Activated T-cell treated with anti-CD3 and anti-CD28 coated beads for 24 hours (primary cell): ENCODE data around the gene QKI.
A peak's percentile ranks its signal among the peaks of the same experiment; 100 is the strongest.

Experiments
- DNase-seq: peaks from one replicate; pipeline ENCODE4 v3.0.0-alpha.2; 2020; ENCODE audit warnings: low read depth

Gene QKI

GRCh38 chr6:163533443-163533842, 118.9 kb downstream of the QKI start:
- no peak for DNase-seq

GRCh38 chr6:163536770-163537169, 122.3 kb downstream of the QKI start:
- DNase-seq = no peak

GRCh38 chr6:163538331-163538730, 123.8 kb downstream of the QKI start:
- no peak for DNase-seq

- DNase-seq = no peak
Measured at GRCh38 chr6:163539101-163539762, 124.7 kb downstream of the QKI start.

GRCh38 chr6:163543321-163543720, 128.8 kb downstream of the QKI start:
- no peak for DNase-seq

GRCh38 chr6:163545370-163545769, 130.9 kb downstream of the QKI start:
- no peak for DNase-seq

- no peak for DNase-seq
Measured at GRCh38 chr6:163547287-163547686, 132.8 kb downstream of the QKI start.

GRCh38 chr6:163548624-163549023, 134.1 kb downstream of the QKI start:
- DNase-seq = no peak

DNA sequence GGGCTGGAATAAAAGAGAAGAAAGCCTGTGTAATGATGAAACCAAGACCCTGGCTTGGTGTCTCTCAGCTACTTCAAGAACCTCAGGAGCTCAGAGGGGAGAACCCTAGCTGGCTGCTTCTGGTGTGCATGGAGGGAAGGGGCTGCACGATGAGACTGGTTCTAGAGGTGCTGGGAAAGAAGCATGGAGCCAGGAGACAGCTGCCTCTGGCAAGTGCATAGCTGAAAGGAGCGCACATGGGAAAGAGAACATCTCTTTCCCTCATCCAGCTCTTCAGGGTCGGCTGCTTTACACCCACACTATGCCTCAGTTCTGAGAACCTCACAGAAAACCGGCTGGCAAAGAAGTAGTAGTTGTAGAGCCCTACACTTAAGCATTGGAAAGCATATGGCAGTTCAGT, 139.5 kb downstream of the QKI start:
- DNase-seq = no peak

GRCh38 chr6:163554663-163555062, 140.1 kb downstream of the QKI start:
- peak; percentile 16 for DNase-seq

DNA sequence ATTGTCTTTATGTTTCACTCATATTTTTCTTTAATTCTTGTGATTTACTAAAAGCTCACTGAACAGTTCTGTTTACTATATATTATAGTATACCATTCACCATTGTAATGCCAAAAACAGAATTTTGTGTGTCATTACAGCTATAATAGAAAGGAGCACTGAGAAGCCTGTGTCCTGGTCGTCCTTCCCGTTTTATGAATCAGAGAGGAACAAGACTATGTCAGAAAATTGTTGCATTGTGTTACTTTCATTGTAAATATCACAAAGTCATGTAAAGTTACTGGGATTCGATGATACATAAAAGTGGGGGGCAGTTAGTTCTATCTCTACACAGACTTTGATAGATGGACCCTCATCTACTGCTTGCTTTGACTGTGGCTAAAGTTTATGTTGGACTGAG, 145.1 kb downstream of the QKI start:
- DNase-seq = no peak

DNA sequence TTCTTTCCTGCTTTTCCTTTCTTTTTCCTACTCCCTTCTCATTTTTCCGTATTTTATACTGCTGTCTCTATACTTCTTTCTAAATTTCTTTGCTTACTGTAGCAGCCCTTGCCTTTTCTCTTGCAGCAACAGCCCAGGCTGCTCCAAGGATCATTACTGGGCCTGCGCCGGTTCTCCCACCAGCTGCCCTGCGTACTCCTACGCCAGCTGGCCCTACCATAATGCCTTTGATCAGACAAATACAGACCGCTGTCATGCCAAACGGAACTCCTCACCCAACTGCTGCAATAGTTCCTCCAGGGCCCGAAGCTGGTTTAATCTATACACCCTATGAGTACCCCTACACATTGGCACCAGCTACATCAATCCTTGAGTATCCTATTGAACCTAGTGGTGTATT, 148.8 kb downstream of the QKI start:
- DNase-seq = no peak

- DNase-seq = no peak
Measured at GRCh38 chr6:163564534-163564933, 150.0 kb downstream of the QKI start.

DNA sequence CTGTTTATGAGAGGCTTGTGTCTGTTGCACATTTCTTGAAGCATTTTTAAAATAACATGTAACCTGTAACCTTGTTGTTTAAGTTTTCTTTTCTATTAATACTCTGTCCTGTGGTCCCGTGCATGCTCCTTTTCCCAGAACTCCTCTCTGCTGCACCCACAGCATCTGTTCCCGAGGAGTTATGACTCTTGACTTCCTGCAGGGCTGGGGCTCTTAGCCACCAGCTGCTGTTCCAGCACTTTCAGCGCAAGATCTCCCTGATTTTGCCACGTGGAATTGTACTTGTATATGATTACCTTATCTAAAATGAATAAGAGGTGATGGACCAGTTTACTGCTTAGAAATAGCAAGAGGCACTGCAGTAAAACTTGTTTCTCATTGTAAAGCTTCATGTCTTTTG, 150.6 kb downstream of the QKI start:
- no peak for DNase-seq

- DNase-seq = no peak
Measured at GRCh38 chr6:163566056-163566455, 151.5 kb downstream of the QKI start.

DNA sequence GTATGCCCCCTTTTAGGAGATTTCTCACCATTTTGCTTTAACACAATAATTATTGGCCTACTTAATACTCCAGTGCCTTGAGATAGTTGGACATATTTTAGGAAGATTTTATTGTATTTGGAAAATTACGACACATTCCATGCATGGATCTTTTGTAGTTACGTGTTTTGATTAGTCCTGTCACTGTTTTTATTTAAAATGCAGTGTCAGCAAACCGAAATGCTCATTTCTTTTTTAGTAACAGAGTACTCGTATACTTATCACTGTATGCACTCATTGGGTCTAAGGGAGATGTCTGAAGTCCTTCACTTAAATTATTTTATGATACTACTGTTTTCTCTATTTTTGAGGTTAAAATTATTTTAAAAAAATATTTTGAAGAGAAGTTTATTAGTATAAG, 153.8 kb downstream of the QKI start:
- DNase-seq = no peak

DNA sequence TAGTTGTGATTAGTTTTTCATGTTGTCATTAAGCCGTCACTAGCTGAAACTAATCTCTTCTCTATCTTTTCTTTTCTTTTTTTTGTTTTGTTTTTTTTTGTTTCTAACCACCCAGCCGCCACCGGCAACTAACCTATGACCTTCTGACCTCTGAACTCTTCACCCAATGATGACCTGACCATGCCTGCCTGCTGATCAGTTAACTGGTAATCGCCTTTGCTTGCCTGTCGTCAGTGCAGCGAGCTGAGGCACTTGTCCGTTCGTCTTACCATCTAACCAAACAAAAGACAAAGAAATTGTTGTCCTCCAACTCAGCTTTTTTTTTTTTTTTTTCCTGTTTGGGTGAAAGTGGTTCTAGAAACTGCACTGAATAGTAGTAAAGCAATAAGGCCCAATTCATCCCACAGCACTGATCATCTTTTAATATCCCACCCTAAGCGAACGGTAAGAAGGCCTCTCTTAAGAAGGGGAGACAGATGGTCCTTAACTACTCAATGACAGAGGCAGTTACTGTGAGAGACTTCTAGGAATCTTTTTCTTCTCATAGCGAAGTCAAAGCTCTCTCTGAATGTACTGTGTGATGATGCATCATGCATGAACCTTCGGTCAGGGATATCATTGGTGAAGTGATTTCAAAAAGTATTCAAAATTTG, 156.2 kb downstream of the QKI start:
- no peak for DNase-seq

DNA sequence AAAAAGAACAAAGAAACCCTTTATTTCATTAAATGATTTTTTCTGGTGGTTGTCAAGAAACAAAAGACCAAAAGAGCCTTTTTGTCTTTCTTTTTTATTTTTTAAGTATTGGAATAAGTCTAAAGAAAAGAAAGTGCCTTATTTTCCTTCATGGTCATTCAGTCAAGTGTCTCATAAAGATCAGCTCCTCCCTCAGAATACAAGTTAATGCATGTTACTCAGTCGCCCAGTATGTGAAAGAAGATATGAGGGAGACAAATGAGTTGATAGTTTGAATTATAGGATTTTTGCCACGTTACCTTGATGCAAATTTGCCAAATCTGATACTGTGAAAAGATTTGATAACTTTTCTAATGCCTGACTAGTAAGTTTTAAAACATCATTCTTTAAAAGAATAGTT, 157.2 kb downstream of the QKI start:
- DNase-seq = no peak

- no peak for DNase-seq
Measured at GRCh38 chr6:163572612-163573011, 158.1 kb downstream of the QKI start.

DNA sequence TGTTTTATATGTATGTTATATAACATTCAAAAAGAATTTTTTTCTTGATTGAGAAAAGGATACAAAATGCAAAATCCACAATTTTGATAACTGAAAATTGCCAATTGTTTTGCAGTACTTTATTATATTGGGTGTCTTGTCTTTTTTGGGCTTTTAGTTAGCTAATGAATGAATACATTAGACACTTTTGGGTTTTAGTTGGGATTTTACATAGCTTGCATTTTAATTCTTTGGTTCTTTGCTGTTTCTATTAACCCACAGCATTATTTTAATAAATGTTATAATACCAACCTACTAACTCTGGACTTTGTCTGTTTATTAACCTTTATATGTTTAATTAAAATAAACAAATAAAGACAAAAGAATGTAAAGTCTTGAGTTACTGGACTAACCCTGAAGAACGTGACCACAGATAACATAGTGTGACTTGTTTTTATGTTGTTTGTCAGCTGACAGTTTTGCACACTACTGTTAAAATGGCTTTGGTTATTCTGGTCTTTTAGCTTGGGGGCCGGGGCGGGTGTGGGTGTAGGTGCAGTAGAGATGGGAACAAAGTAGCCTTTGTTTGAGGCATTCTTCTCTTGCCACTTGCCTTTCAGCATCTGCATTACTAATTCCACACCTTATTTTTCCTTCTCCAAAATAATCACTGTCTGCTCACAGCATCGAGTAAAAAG, 159.1 kb downstream of the QKI start:
- no peak for DNase-seq

- DNase-seq = no peak
Measured at GRCh38 chr6:163576114-163576513, 161.6 kb downstream of the QKI start.

DNA sequence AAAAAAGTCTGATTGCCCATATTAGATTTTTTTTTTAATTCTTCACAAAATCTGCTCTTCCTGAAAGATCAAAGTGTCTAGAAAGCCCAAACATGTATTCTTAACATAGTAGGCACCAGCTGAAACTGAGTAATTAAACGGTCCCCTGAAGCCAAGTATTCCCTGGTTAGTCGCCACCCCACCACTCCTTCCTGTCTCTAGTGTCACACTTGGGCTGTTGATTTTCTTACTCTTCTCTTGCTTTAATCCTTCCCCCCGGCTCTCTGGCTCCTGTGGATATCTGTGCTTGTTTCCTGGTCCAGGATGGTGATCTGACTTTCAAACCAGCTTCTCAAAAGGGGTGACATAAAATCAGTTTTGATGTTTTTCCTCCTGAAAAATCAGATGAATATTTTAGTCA, 162.9 kb downstream of the QKI start:
- no peak for DNase-seq

DNA sequence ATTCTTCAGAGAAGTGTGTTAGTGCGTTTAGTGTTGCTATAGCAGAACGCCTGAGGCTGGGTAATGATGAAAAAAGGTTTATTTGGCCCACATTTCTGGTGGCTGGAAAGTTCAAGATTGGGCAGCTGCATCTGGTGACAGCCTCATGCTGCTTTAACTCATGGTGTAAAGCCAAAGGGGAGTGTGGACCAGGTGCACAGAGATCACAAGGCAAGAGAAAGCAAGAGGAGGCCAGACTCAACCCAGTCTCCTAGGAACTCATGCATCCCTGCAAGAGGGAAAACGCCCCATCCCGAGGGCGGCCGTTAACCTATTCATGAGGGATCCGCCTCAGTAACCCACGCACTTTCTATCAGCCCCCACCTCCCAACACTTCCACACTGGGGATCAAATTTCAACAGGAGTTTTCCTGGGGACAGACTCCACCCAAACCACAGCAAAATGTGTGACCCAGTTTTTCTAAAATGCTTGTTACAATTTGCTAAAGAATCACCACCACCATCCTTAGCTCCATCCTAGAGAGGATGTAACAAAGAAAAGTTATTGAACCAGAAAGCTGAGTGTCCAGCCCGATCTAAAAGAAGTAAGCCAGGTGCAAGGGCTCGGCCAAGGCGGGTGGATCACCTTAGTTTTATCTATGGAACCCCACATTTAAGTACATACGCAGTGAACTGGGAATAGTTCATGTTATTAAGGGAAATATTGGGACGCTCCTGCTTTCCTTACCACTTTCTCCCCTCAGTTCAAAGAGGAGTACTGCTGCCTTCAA, 164.8 kb downstream of the QKI start:
- no peak for DNase-seq
